ENCODE measurements around the gene CDC16. TPM values are rescaled to one million over a fixed set of nuclear protein-coding genes. Genes with fewer than 3 reads are reported as not detected.

Gene CDC16
- total and polyA plus RNA-seq, 2 of the 4 experiments (the other 2 are of a cell fraction): 41.6 to 66.6 TPM

- peaks cover 42% of the 10 kb centered on the region for H3K36me3 ChIP-seq (ENCODE audit: control insufficient read depth, insufficient read depth, low read length)
- DNase-seq: no peak
Observed at GRCh38 chr13:114259974-114260373, 25.3 kb downstream of the CDC16 start.

More at GRCh38 chr13:114259974-114260373, 25.3 kb downstream of the CDC16 start:
- in situ Hi-C loops (cut with MboI; ENCODE audit: low sequenced_read_pairs) (no loop called here), intact Hi-C loops (cut with micrococcal nuclease) (no loop called here), dilution Hi-C loops (cut with HindIII; ENCODE audit: low sequenced_read_pairs, unreplicated experiment) (no loop called here)
- H3K79me1 ChIP-seq (ENCODE audit: low read depth in 1 of 2, low read length in 2 of 2): peaks cover 32 to 49% of the 10 kb centered on the region in 2 experiments
- ATAC-seq (ENCODE audit: low read depth): no peak
- no peak overlapping the region for H2BK20ac ChIP-seq (ENCODE audit: low read depth, low read length)
- H2AFZ ChIP-seq (replicated peaks; ENCODE audit: low read length, poor library complexity): no peak overlapping the region
- no peak overlapping the region for H2BK120ac ChIP-seq (ENCODE audit: low read depth, low read length)
- WGBS, 2 experiments (ENCODE audit: extremely low coverage in 2 of 2, insufficient read length in 1 of 2): 80% methylated on average over 1 of the region's 4 CpGs; no CpG with 5 or more reads in 1 of the 2 experiments
- BruUV-seq (replicated peaks): no TSS peak
- H3K27ac ChIP-seq (ENCODE audit: insufficient read depth, low read length): no peak overlapping the region
- no peak overlapping the region for H3K9ac ChIP-seq (ENCODE audit: low read depth, low read length)
- no peak overlapping the region for H3K18ac ChIP-seq (ENCODE audit: low read depth, low read length)
- H4K5ac ChIP-seq (ENCODE audit: low read depth, low read length): no peak overlapping the region
- H3K4me2 ChIP-seq (ENCODE audit: low read depth, low read length): no peak overlapping the region
- no peak overlapping the region for H3K14ac ChIP-seq (replicated peaks; ENCODE audit: low read depth, low read length)
- ChIA-PET CTCF (no interaction called here), POLR2A (ENCODE audit: unreplicated experiment) (no interaction called here)
- no peak overlapping the region for H2AK5ac ChIP-seq (ENCODE audit: low read depth, low read length)
- H3K9me1 ChIP-seq (ENCODE audit: insufficient read depth, low read length): peaks cover 8% of the 10 kb centered on the region; the same call in 1 of the 2 replicates
- no peak overlapping the region for H4K91ac ChIP-seq (ENCODE audit: insufficient read depth, low read depth, low read length)
- no peak overlapping the region for H3K4ac ChIP-seq (ENCODE audit: low read depth, low read length)
- no peaks in the 10 kb centered on the region for H3K27me3 ChIP-seq (ENCODE audit: control insufficient read depth, insufficient read depth, low read length)
- no peak overlapping the region for H2BK15ac ChIP-seq (ENCODE audit: low read depth, low read length)
- H4K20me1 ChIP-seq (ENCODE audit: insufficient read depth, low read length): 0 out of 2 replicates have a peak, but pooled peaks cover 3% of the 10 kb centered on the region
- no peak overlapping the region; the same call in 1 of the 2 replicates for H3K23ac ChIP-seq (ENCODE audit: low read depth, low read length)
- no peak overlapping the region for H2BK5ac ChIP-seq (ENCODE audit: low read depth, low read length, poor library complexity, severe bottlenecking)
- TF ChIP-seq, protein P1, sequence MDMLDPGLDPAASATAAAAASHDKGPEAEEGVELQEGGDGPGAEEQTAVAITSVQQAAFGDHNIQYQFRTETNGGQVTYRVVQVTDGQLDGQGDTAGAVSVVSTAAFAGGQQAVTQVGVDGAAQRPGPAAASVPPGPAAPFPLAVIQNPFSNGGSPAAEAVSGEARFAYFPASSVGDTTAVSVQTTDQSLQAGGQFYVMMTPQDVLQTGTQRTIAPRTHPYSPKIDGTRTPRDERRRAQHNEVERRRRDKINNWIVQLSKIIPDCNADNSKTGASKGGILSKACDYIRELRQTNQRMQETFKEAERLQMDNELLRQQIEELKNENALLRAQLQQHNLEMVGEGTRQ (IDR thresholded peaks at IDR 0.05; ENCODE audit: low read depth, low read length): no peak
- TF ChIP-seq CEBPB (IDR thresholded peaks at IDR 0.05; ENCODE audit: low read depth, low read length) (no peak), BHLHE40 (IDR thresholded peaks at IDR 0.05; ENCODE audit: low read depth, low read length) (no peak), RFX5 (IDR thresholded peaks at IDR 0.05; ENCODE audit: low read depth, low read length) (no peak), RCOR1 (IDR thresholded peaks at IDR 0.05; ENCODE audit: insufficient replicate concordance, low read length) (no peak), FOS (IDR thresholded peaks at IDR 0.05; ENCODE audit: low read depth, low read length) (no peak), MAZ (IDR thresholded peaks at IDR 0.05; ENCODE audit: borderline replicate concordance, low read depth, low read length) (no peak), SMC3 (IDR thresholded peaks at IDR 0.05; ENCODE audit: low read depth, low read length) (no peak), MXI1 (IDR thresholded peaks at IDR 0.05; ENCODE audit: borderline replicate concordance, low read depth, low read length) (no peak), POLR2A (IDR thresholded peaks at IDR 0.05; ENCODE audit: low read depth, low read length) (no peak)
- H3K9me3 ChIP-seq (ENCODE audit: control insufficient read depth, insufficient read depth, low read length): no peaks in the 10 kb centered on the region
- no peak overlapping the region for H4K8ac ChIP-seq (ENCODE audit: low read depth in 2 of 2, low read length in 2 of 2)
- H2AK9ac ChIP-seq (replicated peaks; ENCODE audit: low read depth, low read length, poor library complexity): no peak overlapping the region
- H3K56ac ChIP-seq (ENCODE audit: extremely low read depth, insufficient read depth, low read length): no peak overlapping the region
- H3K4me3 ChIP-seq (ENCODE audit: insufficient read depth, low read depth, low read length): no peak overlapping the region
- H3K4me1 ChIP-seq (ENCODE audit: control insufficient read depth, insufficient read depth, low read length): peaks cover 5% of the 10 kb centered on the region

All from IMR-90 (cell line).